HepG2 (cell line): ENCODE data around the gene RIOK2. TPM values are rescaled to one million over a fixed set of nuclear protein-coding genes. Genes with fewer than 3 reads are reported as not detected.

Experiments
- ATAC-seq: fragments of 200-7000 bp; cut with Tn5 transposase; 3 replicates; pipeline ENCODE4 v1.9.1; 2020; ENCODE audit warnings: mild to moderate bottlenecking, moderate library complexity
- BruUV-seq: library from RNA; stranded (reverse); fragments of 400-500 nt; replicated peaks from 2 replicates; lab custom pipeline; 2021; lab: Mats Ljungman, UMichigan
- CTCF ChIA-PET: fragments of 300-600 bp; formaldehyde crosslinking; extraction: SDS; loops from one replicate; lab custom pipeline; 2021; ENCODE audit warnings: low total read pairs, inconsistent platforms, low intra/inter-chr PET ratio; lab: Yijun Ruan, JAX
- POLR2A ChIA-PET: fragments of 350-600 bp; sonication (Branson Sonifier 250); formaldehyde crosslinking; loops from one replicate; lab custom pipeline; 2020; ENCODE audit warnings: antibody characterized with exemption, inconsistent platforms; lab: Yijun Ruan, JAX
- DNase-seq: peaks from one replicate; pipeline ENCODE4 v3.0.0-alpha.2; 2015; ENCODE audit warnings: low spot score
- FAIRE-seq: peaks from 3 replicates; lab custom pipeline; 2011; peaks lifted over from hg19 to GRCh38; lab: Jason Lieb, UNC
- H2AFZ ChIP-seq: one replicate; pipeline ENCODE4 v1.6.1; 2011; ENCODE audit warnings: low read length, inconsistent platforms
- H3K27ac ChIP-seq: fragments of 300-600 bp; 3 replicates; pipeline ENCODE4 v1.8.0; 2011; ENCODE audit warnings: mixed run types, mild to moderate bottlenecking, mixed read lengths, low read length, inconsistent platforms; ENCODE audit not compliant: insufficient read depth; ENCODE audit errors: extremely low read length
- H3K27me3 ChIP-seq, 2 experiments: fragments of 200-600 bp in 1 of 2; 2 replicates in 1 of 2; 3 replicates in 1 of 2; pipeline versions ENCODE4 v1.6.0 to v1.8.0; 2011; ENCODE audit warnings: low read length in 2 of 2, mild to moderate bottlenecking in 2 of 2, moderate library complexity in 2 of 2, inconsistent platforms in 1 of 2; ENCODE audit not compliant: insufficient read depth in 2 of 2, control insufficient read depth in 1 of 2
- H3K36me3 ChIP-seq, 2 experiments: fragments of 200-600 bp in 1 of 2; replicated peaks in 1 of 2; 2 replicates in 1 of 2; 3 replicates in 1 of 2; pipeline versions ENCODE4 v1.5.1 to v1.8.0; 2011; ENCODE audit warnings: low read length in 2 of 2, inconsistent platforms in 1 of 2; ENCODE audit not compliant: insufficient read depth in 2 of 2, control insufficient read depth in 1 of 2
- H3K4me1 ChIP-seq: 2 replicates; pipeline ENCODE4 v1.5.1; 2012; ENCODE audit warnings: low read length, inconsistent platforms; ENCODE audit not compliant: insufficient read depth
- H3K4me2 ChIP-seq: 2 replicates; pipeline ENCODE4 v1.6.0; 2011; ENCODE audit warnings: low read depth, low read length, inconsistent platforms
- H3K4me3 ChIP-seq, 3 experiments: fragments of 200-600 bp in 1 of 3; sonication (generic), shearing (Covaris generic) in 1 of 3; replicated peaks in 1 of 3; 2 replicates each; pipeline ENCODE4 v1.5.1; 2011 to 2016; ENCODE audit warnings: low read length in 3 of 3, inconsistent platforms in 2 of 3, low read depth in 2 of 3, mild to moderate bottlenecking in 2 of 3, control low read depth in 1 of 3, mixed read lengths in 1 of 3; ENCODE audit not compliant: insufficient read depth in 1 of 3
- H3K79me2 ChIP-seq: one replicate; pipeline ENCODE4 v1.6.1; 2011; ENCODE audit warnings: low read length, inconsistent platforms; ENCODE audit not compliant: insufficient read depth
- H3K9ac ChIP-seq: 2 replicates; pipeline ENCODE4 v1.6.0; 2011; ENCODE audit warnings: mild to moderate bottlenecking, low read depth, low read length, inconsistent platforms; ENCODE audit not compliant: insufficient read depth
- H3K9me3 ChIP-seq: 2 replicates; pipeline ENCODE4 v1.5.1; 2012; ENCODE audit warnings: mild to moderate bottlenecking, low read length
- H4K20me1 ChIP-seq: 2 replicates; pipeline ENCODE4 v1.6.0; 2011; ENCODE audit warnings: inconsistent platforms, mild to moderate bottlenecking, low read length, moderate library complexity; ENCODE audit not compliant: insufficient read depth
- ARID3A ChIP-seq: IDR thresholded peaks from 2 replicates; pipeline ENCODE4 v1.6.1; 2012; ENCODE audit warnings: low read depth, low read length, improper control_type of control experiment
- ATF6 ChIP-seq: sonication (generic); formaldehyde crosslinking; conservative IDR thresholded peaks from 2 replicates; pipeline ENCODE4 v1.4.0; 2020; ENCODE audit warnings: missing genetic modification reagents
- IRX3 ChIP-seq: sonication (generic); formaldehyde crosslinking; IDR thresholded peaks from 2 replicates; pipeline ENCODE4 v1.8.1; 2023; ENCODE audit warnings: mild to moderate bottlenecking, low read depth, missing genetic modification reagents, borderline replicate concordance
- KLF16 ChIP-seq, 2 experiments: sonication (generic) in 1 of 2; formaldehyde crosslinking in 1 of 2; IDR thresholded peaks; 2 replicates each; pipeline versions ENCODE4 v1.6.1 to v1.8.0; 2016 to 2023; ENCODE audit warnings: missing genetic modification reagents in 2 of 2, missing compliant biosample characterization in 1 of 2
- MAFF ChIP-seq: IDR thresholded peaks from 2 replicates; pipeline ENCODE4 v1.6.1; 2011; ENCODE audit warnings: low read depth, low read length, improper control_type of control experiment
- MAFK ChIP-seq, 2 experiments: IDR thresholded peaks in 1 of 2; conservative IDR thresholded peaks in 1 of 2; 2 replicates each; pipeline ENCODE4 v1.6.1; 2011; ENCODE audit warnings: improper control_type of control experiment in 2 of 2, low read length in 2 of 2
- SMAD9 ChIP-seq: sonication (generic); formaldehyde crosslinking; IDR thresholded peaks from 2 replicates; pipeline ENCODE4 v1.5.1; 2020; ENCODE audit warnings: mild to moderate bottlenecking, missing genetic modification reagents
- ZNF552 ChIP-seq: sonication (generic); formaldehyde crosslinking; IDR thresholded peaks from 2 replicates; pipeline ENCODE4 v1.9.0; 2022; ENCODE audit warnings: missing genetic modification reagents, mild to moderate bottlenecking, borderline replicate concordance
- WGBS: methylation state at CpG from one replicate; pipeline ENCODE4 v1.1.6; 2017; ENCODE audit warnings: low lambda C conversion rate; 5-methylcytosine and 5-hydroxymethylcytosine counted together
- in situ Hi-C: cut with HindIII; loops from 2 replicates; pipeline ENCODE4 v1.10.0; 2017; ENCODE audit warnings: low pct_unique_long_range_greater_than_20kb; ENCODE audit not compliant: extremely low pct_ligation_motif_present
- intact Hi-C: fragments of 100-400 bp; cut with micrococcal nuclease; formaldehyde crosslinking; loops from one replicate; pipeline ENCODE4 v1.10.0; 2022; ENCODE audit not compliant: unreplicated experiment
- polyA plus RNA-seq, 8 experiments: library from polyadenylated mRNA; depleted of rRNA in 3 of 8; stranded (reverse) in 7 of 8; unstranded in 1 of 8; fragments of >200 nt; fragmentation: Illumina TruSeq in 4 of 8; extraction: Trizol in 4 of 8; gene quantifications; 2 replicates each; pipeline versions ENCODE4 v1.2.1 to v1.2.3, GENCODE V29; 2011 to 2016; ENCODE audit warnings: low read depth in 4 of 8, missing spikeins in 1 of 8, mixed read lengths in 1 of 8; ENCODE audit not compliant: insufficient read depth in 1 of 8
- total RNA-seq, 5 experiments: library from RNA; depleted of rRNA; stranded (reverse); fragments of >200 nt; fragmentation: Illumina TruSeq; extraction: Trizol; gene quantifications; 2 replicates each; pipeline ENCODE4 v1.2.3, GENCODE V29; 2016; ENCODE audit warnings: low read depth in 1 of 5

Gene RIOK2
- total and polyA plus RNA-seq, 2 of the 13 experiments (the other 11 are each of a cell fraction or from before 2014, with no cell fraction given) = 8.1 to 46.6 TPM

DNA sequence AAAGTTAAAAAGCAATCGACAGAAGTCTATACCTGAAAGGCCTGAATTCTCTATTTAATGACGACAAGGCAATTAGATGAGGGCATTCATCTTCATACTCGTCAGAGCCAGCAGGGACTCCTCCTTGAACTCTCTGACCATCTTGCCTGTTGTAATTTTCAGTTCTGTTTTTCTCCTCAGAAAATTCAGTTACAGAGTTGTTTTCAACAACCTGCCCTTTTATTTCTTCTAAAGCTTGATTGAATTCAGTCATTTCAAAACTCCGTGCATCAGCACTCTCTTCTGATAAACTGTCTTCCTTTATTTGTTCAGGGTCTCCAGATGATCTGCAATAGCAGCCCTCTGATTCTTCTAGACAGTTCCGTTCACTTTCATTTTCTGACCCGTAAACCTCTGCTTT is 15.6 kb downstream of the RIOK2 start:
- Histone ChIP-seq H3K4me1 (peaks cover 17% of the 10 kb centered on the region), H3K27me3 (no peaks in the 10 kb centered on the region), H4K20me1 (no peaks in the 10 kb centered on the region), H3K79me2 (no peaks in the 10 kb centered on the region), H2AFZ (no peak overlapping the region), H3K27ac (no peak overlapping the region), H3K4me3 (no peak overlapping the region), H3K9me3 (no peaks in the 10 kb centered on the region), H3K4me2 (no peak overlapping the region), H3K36me3 (peaks cover 9 to 50% of the 10 kb centered on the region in 2 experiments), H3K9ac (no peak overlapping the region)
- FAIRE-seq (no peak), ATAC-seq (no peak), DNase-seq (no peak)
- in situ Hi-C loops = loop anchor here (10.0 to 25.0 kb wide), 2 partner anchors 293 to 555 kb away; partner anchors contain the start of gene ERAP2
- no TSS peak for BruUV-seq
- intact Hi-C loops = loop anchor here (5.0 kb wide), 1 partner anchor 1180 kb away; no protein-coding TSS in a partner anchor
- POLR2A ChIA-PET = no interaction called here
- CTCF ChIA-PET = no interaction called here
- WGBS = 95% methylated on average over 6 of the region's 6 CpGs
- peak; percentile 19 to 59; a peak in 2 of 4 replicates for TF ChIP-seq MAFK (conservative IDR thresholded peaks at IDR 0.05 in 1 of 2, IDR thresholded peaks at IDR 0.05 in 1 of 2; ENCODE audit: low read length in 2 of 2)
- TF ChIP-seq ARID3A = no peak
- TF ChIP-seq IRX3 (CRISPR knock-in tag) = no peak
- peak; percentile 49; the same call in 1 of the 2 replicates for TF ChIP-seq MAFF
- no peak for TF ChIP-seq ZNF552 (CRISPR knock-in tag)
- no peak for TF ChIP-seq KLF16 (CRISPR knock-in tag; IDR thresholded peaks at IDR 0.05)
- TF ChIP-seq SMAD9 (CRISPR knock-in tag) = no peak
- no peak for TF ChIP-seq ATF6 (CRISPR knock-in tag)
